ENCODE results near the gene OR4K14.

GRCh38 chr14:20001863-20002262, 17.2 kb downstream of the OR4K14 start, which contains the start of gene OR4Q2:
- TF ChIP-seq CTCF (conservative IDR thresholded peaks at IDR 0.05; ENCODE audit: low read depth, low read length) (no peak), RCOR1 (IDR thresholded peaks at IDR 0.05; ENCODE audit: insufficient replicate concordance, low read length) (no peak), RAD21 (IDR thresholded peaks at IDR 0.05; ENCODE audit: low read length) (no peak), CEBPB (IDR thresholded peaks at IDR 0.05; ENCODE audit: low read depth, low read length) (no peak), USF2 (IDR thresholded peaks at IDR 0.05; ENCODE audit: low read depth, low read length) (no peak), POLR2A (IDR thresholded peaks at IDR 0.05; ENCODE audit: low read depth, low read length) (no peak), RFX5 (IDR thresholded peaks at IDR 0.05; ENCODE audit: low read depth, low read length) (no peak)
